Immature natural killer cell (primary cell): Measurements from ENCODE around the gene NDUFC2. TPM values are rescaled to one million over a fixed set of nuclear protein-coding genes. Genes with fewer than 3 reads are reported as not detected.
"Not testable (repeated sequence)": the region's sequence is repeated elsewhere in the genome, so short reads cannot be mapped to it uniquely, and the experiment has no call there.

Source experiments
- DNase-seq, 3 donors: peaks; one replicate each; pipeline ENCODE4 v3.0.0; 2022; ENCODE audit warnings: mixed read lengths in 1 of 3
- H3K27ac Mint-ChIP-seq, 6 donors: one replicate each; pipeline ENCODE4 v1.8.0; 2020; ENCODE audit warnings: mixed read lengths in 6 of 6, mild to moderate bottlenecking in 5 of 6, inconsistent platforms in 4 of 6, moderate library complexity in 3 of 6
- H3K27me3 Mint-ChIP-seq, 3 donors: one replicate each; pipeline ENCODE4 v1.8.0; 2020 to 2021; ENCODE audit warnings: low read depth in 3 of 3, mild to moderate bottlenecking in 3 of 3, mixed read lengths in 3 of 3, moderate library complexity in 3 of 3, inconsistent platforms in 1 of 3
- H3K36me3 Mint-ChIP-seq, 3 donors: one replicate each; pipeline ENCODE4 v1.8.0; 2020; ENCODE audit warnings: mixed read lengths in 3 of 3, inconsistent platforms in 2 of 3, mild to moderate bottlenecking in 2 of 3
- H3K4me1 Mint-ChIP-seq, 2 donors: one replicate each; pipeline ENCODE4 v1.8.0; 2020; ENCODE audit warnings: inconsistent platforms in 2 of 2, mild to moderate bottlenecking in 2 of 2, mixed read lengths in 2 of 2, moderate library complexity in 1 of 2
- H3K4me3 Mint-ChIP-seq, 5 donors: one replicate each; pipeline ENCODE4 v1.8.0; 2020; ENCODE audit warnings: mild to moderate bottlenecking in 5 of 5, mixed read lengths in 5 of 5, inconsistent platforms in 3 of 5, moderate library complexity in 3 of 5
- H3K9me3 Mint-ChIP-seq, 6 donors: one replicate each; pipeline ENCODE4 v1.8.0; 2020; ENCODE audit warnings: mild to moderate bottlenecking in 6 of 6, mixed read lengths in 6 of 6, inconsistent platforms in 4 of 6, moderate library complexity in 3 of 6
- polyA plus RNA-seq, 3 donors: library from polyadenylated mRNA; unstranded; fragments of 300-500 nt; fragmentation: Illumina TruSeq; gene quantifications; one replicate each; pipeline ENCODE4 v1.2.3, GENCODE V29; 2021

NDUFC2 gene
- polyA plus RNA-seq, 3 donors from 2014 or later = 172 to 320 (median 243) TPM

DNA sequence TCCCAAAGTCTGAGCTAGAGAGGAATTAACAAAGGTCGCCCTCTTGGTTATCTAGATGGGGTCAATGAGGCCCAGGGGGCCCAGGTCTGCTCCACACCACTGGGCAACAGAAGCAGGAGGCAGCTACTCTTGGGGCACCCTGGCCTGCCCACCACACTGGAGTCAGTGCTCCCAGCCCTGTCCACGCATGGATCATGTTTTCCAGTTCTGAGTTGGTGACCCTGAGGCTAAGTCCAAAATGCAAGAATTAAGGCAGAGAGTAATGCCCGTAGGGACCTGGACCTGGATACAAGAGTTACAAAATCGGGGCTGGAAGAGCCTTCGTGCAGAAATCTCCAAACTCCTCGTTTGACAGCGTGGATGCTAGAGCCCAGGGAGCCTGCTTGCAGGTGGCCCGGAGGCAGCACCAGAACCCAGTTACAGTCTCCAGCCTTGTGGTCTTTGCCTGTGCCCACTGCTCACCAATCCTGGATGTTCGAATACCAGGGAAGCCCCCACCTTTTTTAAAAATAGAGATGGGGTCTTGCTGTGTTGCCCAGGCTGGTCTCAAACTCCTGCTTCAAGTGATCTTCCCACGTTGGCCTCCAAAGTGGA is 22.1 kb downstream of the NDUFC2 start:
- Mint-ChIP-seq H3K9me3 (no peaks in the 10 kb centered on the region), H3K4me1 (no peaks in the 10 kb centered on the region), H3K36me3 (no peaks in the 10 kb centered on the region), H3K27ac (no peak overlapping the region), H3K4me3 (no peak overlapping the region), H3K27me3 (no peaks in the 10 kb centered on the region)
- no peak for DNase-seq

DNA sequence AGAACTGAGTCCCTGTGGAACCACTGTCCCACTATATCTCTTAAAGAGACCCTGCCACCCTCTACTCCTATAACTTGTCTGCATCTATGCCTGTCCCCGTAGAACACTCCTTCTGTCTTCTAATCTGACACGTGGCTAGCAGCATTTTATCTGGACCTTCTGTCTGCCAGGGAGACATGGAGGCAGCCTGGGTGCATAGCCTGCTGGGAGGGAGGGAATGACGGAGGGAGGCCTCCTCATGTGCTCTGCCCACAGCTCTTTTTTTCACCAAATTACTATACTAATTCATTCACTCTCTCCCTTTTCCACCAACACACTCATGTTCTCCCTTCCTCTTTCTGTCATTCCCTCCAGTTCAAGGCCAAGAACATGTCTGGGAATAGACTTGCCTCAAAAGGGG is 23.6 kb downstream of the NDUFC2 start:
- H3K4me3 Mint-ChIP-seq = no peak overlapping the region

DNA sequence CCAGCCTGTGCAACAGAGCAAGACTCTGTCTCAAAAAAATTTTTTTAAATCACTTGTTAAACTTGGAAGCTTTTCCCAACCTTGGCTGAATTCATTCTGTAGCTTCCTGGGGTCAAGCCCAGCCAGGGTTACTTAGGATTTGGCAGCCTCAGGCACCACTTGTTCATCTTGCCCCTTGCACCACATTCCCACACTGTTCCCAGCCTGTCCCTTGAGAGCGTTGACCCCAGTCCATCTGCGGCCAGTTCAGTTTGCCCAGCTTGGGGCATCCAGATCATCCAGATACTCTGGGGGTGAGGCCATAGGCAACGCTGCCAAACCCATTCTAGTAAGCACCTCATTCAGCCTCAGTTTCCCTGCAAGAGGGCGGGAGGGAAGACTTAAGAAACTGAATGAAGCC is 24.7 kb downstream of the NDUFC2 start:
- DNase-seq = no peak
- Mint-ChIP-seq H3K4me1 (no peaks in the 10 kb centered on the region), H3K36me3 (no peaks in the 10 kb centered on the region), H3K9me3 (no peaks in the 10 kb centered on the region), H3K27me3 (peaks cover 0 to under 1% (median 0%) of the 10 kb centered on the region in 3 donors), H3K4me3 (no peak overlapping the region), H3K27ac (no peak overlapping the region)

More for the DNA sequence above, 23.6 kb downstream of the NDUFC2 start:
- Mint-ChIP-seq H3K9me3 (no peaks in the 10 kb centered on the region), H3K36me3 (no peaks in the 10 kb centered on the region), H3K27ac (no peak overlapping the region), H3K27me3 (no peaks in the 10 kb centered on the region), H3K4me1 (no peaks in the 10 kb centered on the region)
- DNase-seq = no peak

DNA sequence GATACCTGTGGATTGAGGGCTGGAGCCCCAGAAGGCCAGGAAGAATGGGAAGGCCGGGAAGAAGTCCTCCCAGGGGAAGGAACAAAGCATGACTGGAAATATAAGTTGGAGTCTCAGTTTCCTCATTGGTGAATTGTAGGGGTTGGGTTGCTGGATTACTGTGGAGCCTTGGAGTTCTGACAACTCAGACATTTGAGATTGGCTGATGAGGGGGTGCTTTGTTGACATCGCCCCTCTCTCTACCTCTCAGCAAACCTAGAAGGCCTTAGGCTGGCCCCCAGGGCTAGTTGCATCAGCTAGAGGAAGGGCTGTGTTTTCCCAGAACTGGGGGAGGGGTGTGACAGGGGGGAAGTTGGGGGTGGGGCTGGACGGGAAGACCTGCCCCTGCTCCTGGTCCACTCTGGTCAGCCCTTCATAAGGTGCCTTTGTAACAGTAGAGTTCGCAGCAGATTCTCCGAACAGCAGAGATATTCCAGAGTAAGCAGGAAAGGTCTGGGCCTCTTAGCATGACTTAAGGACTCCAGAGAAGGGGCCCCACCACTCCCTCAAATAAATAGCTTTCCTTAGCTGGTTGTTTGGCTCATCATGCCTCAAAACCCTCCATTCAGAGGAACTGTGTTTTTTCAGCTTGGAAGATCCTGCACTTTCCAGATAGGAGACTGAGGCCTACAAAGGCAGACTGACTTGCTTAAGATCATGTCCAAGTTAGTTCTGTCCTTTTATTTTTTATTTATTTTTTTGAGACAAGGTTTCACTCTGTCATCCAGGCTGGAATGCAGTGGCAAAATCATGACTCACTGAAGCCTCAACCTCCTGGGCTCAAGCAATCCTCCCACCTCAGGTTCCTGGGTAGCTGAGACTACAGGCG is 28.5 kb downstream of the NDUFC2 start:
- DNase-seq = no peak
- no peak overlapping the region for H3K4me3 Mint-ChIP-seq
- H3K9me3 Mint-ChIP-seq = peaks cover 0 to 2% (median 0%) of the 10 kb centered on the region in 6 donors
- no peak overlapping the region for H3K27ac Mint-ChIP-seq
- H3K4me1 Mint-ChIP-seq = peaks cover 0 to 2% of the 10 kb centered on the region in 2 donors
- H3K36me3 Mint-ChIP-seq = no peaks in the 10 kb centered on the region
- peaks cover 0 to 3% (median 2%) of the 10 kb centered on the region in 3 donors for H3K27me3 Mint-ChIP-seq

DNA sequence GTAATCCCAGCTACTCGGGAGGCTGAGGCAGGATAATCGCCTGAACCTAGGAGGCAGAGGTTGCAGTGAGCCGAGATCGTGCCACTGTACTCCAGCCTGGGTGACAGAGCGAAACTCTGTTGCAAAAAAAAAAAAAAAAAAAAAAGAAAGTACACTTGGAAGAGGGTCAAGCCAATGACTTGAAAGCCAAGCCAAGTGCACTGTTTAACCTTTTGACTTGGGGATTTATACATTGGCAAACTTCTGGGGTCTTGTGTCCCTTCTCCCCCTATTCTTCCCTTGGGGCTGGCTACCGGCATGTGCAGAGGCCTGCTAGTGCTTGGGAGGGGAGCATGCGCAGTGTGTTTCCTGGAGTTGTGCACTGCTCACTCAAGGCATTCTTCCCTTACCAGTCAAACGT is 30.3 kb downstream of the NDUFC2 start:
- no peaks in the 10 kb centered on the region for H3K36me3 Mint-ChIP-seq
- no peak for DNase-seq
- H3K27ac Mint-ChIP-seq = peak overlapping the region in 1 of 6 donors; percentile 29
- peaks cover 0 to 3% (median 2%) of the 10 kb centered on the region in 3 donors for H3K27me3 Mint-ChIP-seq
- peaks cover 0 to 2% (median 0%) of the 10 kb centered on the region in 6 donors for H3K9me3 Mint-ChIP-seq
- H3K4me1 Mint-ChIP-seq = peaks cover 5 to 10% of the 10 kb centered on the region in 2 donors
- H3K4me3 Mint-ChIP-seq = no peak overlapping the region

DNA sequence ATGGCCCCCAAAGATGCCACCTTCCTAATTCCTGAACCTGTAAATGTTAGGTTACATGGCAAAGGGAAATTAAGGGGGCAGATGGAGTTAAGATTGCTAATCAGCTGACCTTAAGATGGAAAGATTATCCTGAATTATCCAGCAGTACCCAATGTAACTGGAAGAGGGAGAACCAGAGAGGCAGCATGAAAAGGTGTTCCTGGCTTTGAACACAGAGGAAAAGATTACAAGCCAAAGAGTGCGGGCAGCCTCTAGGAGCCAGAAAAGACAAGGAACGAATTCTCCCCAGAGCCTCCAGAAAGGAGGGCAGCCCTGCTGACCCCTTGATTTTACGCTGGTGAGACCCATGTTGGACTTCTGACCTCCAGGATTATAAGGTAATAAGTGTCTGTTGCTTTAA is 31.1 kb downstream of the NDUFC2 start:
- DNase-seq = no peak
- peaks cover 0 to 5% (median 2%) of the 10 kb centered on the region in 3 donors for H3K27me3 Mint-ChIP-seq
- peaks cover 0 to 2% (median 0%) of the 10 kb centered on the region in 6 donors for H3K9me3 Mint-ChIP-seq
- H3K4me1 Mint-ChIP-seq = peaks cover 5 to 10% of the 10 kb centered on the region in 2 donors
- no peak overlapping the region for H3K4me3 Mint-ChIP-seq
- H3K27ac Mint-ChIP-seq = peak overlapping the region in 1 of 6 donors; percentile 29
- H3K36me3 Mint-ChIP-seq = no peaks in the 10 kb centered on the region

DNA sequence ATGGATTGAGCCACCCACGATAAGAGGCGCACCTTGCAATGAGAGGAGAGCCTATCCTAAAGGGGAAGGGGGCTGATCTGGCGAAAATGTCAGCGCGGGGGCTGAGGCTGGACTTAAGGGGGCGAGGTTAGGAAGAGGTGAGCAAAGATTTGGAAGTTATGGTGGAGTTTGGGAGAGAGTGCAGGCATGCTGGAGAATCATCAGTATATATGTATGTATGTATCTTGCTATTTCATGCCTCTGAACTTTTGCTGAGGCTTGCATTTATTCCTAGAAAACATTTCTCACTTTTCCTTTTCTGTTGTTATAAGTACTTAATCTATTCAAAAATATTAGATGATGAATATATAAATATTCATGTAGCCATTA is 33.2 kb downstream of the NDUFC2 start:
- H3K36me3 Mint-ChIP-seq = no peaks in the 10 kb centered on the region
- peaks cover 7 to 10% of the 10 kb centered on the region in 2 donors for H3K4me1 Mint-ChIP-seq
- no peak overlapping the region for H3K27ac Mint-ChIP-seq
- DNase-seq = no peak
- peak overlapping the region in 1 of 5 donors; percentile 58 for H3K4me3 Mint-ChIP-seq
- peaks cover 0 to 5% (median 2%) of the 10 kb centered on the region in 3 donors for H3K27me3 Mint-ChIP-seq
- peaks cover 0 to 2% (median 0%) of the 10 kb centered on the region in 6 donors for H3K9me3 Mint-ChIP-seq

DNA sequence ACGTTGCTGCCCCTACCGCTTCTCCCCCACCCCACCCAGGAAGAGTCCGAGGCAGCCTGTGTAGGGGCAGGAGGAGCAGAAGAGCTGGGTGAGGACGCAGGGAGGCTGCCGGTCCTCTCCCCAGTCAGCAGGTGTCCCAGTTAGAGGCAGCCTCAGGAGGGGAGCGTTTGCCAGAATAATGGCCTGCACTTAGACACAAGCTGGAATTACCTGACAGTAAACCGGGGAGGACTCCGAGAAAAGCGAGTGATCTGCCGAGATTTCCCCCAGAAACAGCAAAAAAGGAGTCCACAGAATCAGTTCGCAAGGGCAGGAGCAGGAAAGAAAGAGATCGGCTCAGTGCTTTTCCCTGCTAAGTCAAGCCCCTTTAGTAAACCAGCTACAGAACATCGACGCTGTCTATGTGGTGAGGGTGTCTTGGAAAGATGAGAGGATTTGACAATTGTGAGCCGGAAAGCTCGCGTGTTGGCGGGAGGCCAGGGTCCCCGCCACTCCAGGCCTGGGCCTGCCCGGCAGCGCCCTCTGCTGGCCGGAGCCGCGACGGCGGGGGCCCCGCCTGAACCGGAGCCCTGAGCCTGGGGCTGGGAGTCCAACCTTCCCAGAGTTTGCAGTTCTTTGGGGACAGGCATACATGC is 33.7 kb downstream of the NDUFC2 start:
- Mint-ChIP-seq H3K4me3 (peak overlapping the region in 4 of 5 donors; percentile 30 to 67 (median 54)), H3K9me3 (peaks cover 0 to 2% (median 0%) of the 10 kb centered on the region in 6 donors), H3K27me3 (peaks cover 0 to 5% (median 2%) of the 10 kb centered on the region in 3 donors), H3K27ac (no peak overlapping the region), H3K36me3 (no peaks in the 10 kb centered on the region), H3K4me1 (peaks cover 9 to 10% of the 10 kb centered on the region in 2 donors)
- peak; percentile 64 to 72 (median 71) for DNase-seq

DNA sequence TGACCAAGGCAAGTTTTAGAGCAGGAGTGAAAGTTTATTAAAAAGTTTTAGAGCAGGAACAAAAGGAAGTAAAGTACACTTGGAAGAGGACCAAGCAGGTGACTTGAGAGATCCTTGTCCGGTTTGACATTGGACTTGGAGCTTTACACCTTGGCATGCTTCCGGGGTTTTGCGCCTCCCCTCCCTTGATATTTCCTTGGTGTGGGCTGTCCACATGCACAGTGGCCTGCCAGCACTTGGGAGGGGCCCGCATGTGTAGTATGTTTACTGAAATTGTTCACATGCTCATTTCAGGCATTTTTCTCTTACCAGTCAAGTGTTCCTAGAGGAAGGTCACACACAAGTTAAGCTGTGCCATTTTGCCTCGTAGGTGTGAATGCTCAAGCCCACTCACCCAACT is 35.0 kb downstream of the NDUFC2 start:
- Mint-ChIP-seq H3K4me3 (no peak overlapping the region), H3K36me3 (no peaks in the 10 kb centered on the region), H3K27me3 (peaks cover 1 to 3% (median 2%) of the 10 kb centered on the region in 3 donors), H3K4me1 (peaks cover 16 to 19% of the 10 kb centered on the region in 2 donors), H3K27ac (no peak overlapping the region), H3K9me3 (peaks cover 0 to 2% (median 0%) of the 10 kb centered on the region in 6 donors)
- DNase-seq = no peak

DNA sequence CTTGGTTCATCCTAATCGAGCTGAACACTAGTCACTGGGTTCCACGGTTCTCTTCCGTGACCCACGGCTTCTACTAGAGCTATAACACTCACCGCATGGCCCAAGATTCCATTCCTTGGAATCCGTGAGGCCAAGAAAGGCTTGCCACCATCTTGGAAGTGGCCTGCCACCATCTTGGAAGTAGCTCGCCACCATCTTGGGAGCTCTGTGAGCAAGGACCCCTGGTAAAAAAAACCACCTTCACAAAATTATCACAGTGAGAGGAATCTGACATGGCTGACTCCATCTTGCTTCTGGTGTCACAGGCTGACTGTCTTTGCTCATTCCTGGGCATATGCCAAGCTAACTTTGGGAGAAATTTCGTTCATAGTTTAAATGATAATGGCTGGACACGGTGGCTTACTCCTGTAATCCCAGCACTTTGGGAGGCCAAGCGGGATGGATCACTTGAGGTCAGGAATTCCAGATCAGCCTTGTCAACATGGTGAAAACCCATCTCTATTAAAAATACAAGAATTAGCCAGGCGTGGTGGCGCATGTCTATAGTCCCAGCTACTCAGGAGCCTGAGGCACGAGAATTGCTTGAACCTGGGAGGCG is 37.7 kb downstream of the NDUFC2 start:
- H3K27me3 Mint-ChIP-seq = peaks cover 1 to 2% (median 2%) of the 10 kb centered on the region in 3 donors

DNA sequence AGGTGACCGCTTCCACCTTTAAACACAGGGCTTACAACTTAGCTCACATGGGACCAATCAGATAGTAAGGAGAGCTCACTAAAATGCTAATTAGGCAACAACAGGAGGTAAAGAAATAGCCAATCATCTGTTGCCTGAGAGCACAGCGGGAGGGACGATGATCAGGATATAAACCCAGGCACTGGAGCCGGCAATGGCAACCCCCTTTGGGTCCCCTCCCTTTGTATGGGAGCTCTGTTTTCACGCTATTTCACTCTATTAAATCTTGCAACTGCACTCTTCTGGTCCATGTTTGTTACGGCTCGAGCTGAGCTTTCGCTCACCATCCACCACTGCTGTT is 38.3 kb downstream of the NDUFC2 start:
- DNase-seq, H3K27me3 Mint-ChIP-seq, H3K9me3 Mint-ChIP-seq, H3K36me3 Mint-ChIP-seq: not testable (repeated sequence)
- Mint-ChIP-seq H3K27ac (peak overlapping the region in 2 of 6 donors; percentile 48 to 52), H3K4me1 (peaks cover 23% of the 10 kb centered on the region in 2 donors), H3K4me3 (peak overlapping the region in 1 of 5 donors; percentile 47)

More for the DNA sequence above, 37.7 kb downstream of the NDUFC2 start:
- H3K36me3 Mint-ChIP-seq = no peaks in the 10 kb centered on the region
- H3K4me1 Mint-ChIP-seq = peaks cover 23 to 24% of the 10 kb centered on the region in 2 donors
- peak overlapping the region in 2 of 6 donors; percentile 48 to 52 for H3K27ac Mint-ChIP-seq
- peak overlapping the region in 1 of 5 donors; percentile 47 for H3K4me3 Mint-ChIP-seq
- H3K9me3 Mint-ChIP-seq = peaks cover 0 to 2% (median 0%) of the 10 kb centered on the region in 6 donors
- DNase-seq = no peak

DNA sequence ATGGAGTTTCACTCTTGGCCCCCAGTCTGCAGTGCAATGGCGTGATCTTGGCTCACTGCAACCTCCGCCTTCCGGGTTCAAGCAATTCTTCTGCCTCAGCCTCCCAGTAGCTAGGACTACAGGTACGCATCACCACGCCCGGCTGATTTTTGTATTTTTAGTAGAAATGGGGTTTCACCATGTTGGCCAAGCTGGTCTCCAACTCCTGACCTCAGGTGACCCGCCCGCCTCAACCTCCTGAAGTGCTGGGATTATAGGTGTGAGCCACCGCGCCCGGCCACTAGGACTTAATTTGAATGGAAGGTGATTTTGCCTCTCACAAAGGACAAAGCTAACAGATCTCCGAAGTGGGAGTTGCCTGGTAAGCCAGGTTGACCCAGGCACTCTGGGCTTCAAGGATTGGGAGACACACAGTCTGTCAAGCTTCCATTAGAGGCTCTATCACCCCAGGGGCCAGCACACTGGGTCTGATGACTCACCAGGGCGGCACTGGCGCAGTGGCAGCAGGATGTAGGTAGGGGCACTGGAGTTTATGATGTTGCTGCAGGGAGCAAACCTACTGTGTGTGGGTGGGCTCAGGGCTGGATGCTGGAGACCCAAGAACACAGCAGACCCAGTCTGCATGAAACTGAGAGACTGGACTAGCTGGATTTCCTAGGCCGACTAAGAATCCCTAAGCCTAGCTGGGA is 38.8 kb downstream of the NDUFC2 start:
- H3K4me3 Mint-ChIP-seq = no peak overlapping the region
- peaks cover 1 to 2% (median 2%) of the 10 kb centered on the region in 3 donors for H3K27me3 Mint-ChIP-seq
- peak overlapping the region in 2 of 6 donors; percentile 34 to 87 for H3K27ac Mint-ChIP-seq
- H3K4me1 Mint-ChIP-seq = peaks cover 18 to 20% of the 10 kb centered on the region in 2 donors
- no peaks in the 10 kb centered on the region for H3K9me3 Mint-ChIP-seq
- H3K36me3 Mint-ChIP-seq = no peaks in the 10 kb centered on the region
- DNase-seq = no peak
